ENCODE data around the gene PKD1L1. TPM values are rescaled to one million over a fixed set of nuclear protein-coding genes. Genes with fewer than 3 reads are reported as not detected.

Gene PKD1L1
- total RNA-seq, 1 experiment from 2014 or later: 0.17 TPM

- ChIA-PET CTCF (no interaction called here), RAD21 (ENCODE audit: low non-redundant PET in 1 of 2, low total read pairs in 2 of 2, uncharacterized antibody in 2 of 2, unreplicated experiment in 2 of 2) (no interaction called here), POLR2A (no interaction called here)
- Histone ChIP-seq H3K9me2 (ENCODE audit: insufficient read depth) (no peaks in the 10 kb centered on the region), H4K20me1 (ENCODE audit: insufficient read depth) (no peaks in the 10 kb centered on the region), H3K4me1 (ENCODE audit: control insufficient read depth in 1 of 2, insufficient read depth in 2 of 2, low read length in 2 of 2) (no peaks in the 10 kb centered on the region), H3K4me3 (replicated peaks in 1 of 2; ENCODE audit: low read depth in 1 of 2, low read length in 2 of 2) (no peak overlapping the region), H3K4me2 (ENCODE audit: low read length) (no peak overlapping the region), H3K9ac (ENCODE audit: low read length) (no peak overlapping the region), H3K9me3 (ENCODE audit: control insufficient read depth in 1 of 2, insufficient read depth in 1 of 2, low read depth in 1 of 2, low read length in 2 of 2) (no peaks in the 10 kb centered on the region), H3K27me3 (ENCODE audit: insufficient read depth, low read length) (peaks cover 24% of the 10 kb centered on the region; the same call in 1 of the 2 replicates), H3K36me3 (ENCODE audit: control insufficient read depth in 1 of 2, insufficient read depth in 2 of 2, low read length in 2 of 2) (no peaks in the 10 kb centered on the region), H2AFZ (ENCODE audit: low read depth, low read length, poor library complexity, severe bottlenecking) (no peak overlapping the region), H3K79me2 (ENCODE audit: insufficient read depth, low read length) (no peaks in the 10 kb centered on the region), H3K27ac (ENCODE audit: low read depth, low read length) (no peak overlapping the region)
- TF ChIP-seq EZH2phosphoT487 (IDR thresholded peaks at IDR 0.05; ENCODE audit: borderline replicate concordance) (no peak), ELF1 (IDR thresholded peaks at IDR 0.05; ENCODE audit: borderline replicate concordance, low read depth) (no peak), REST (IDR thresholded peaks at IDR 0.05; ENCODE audit: low read depth) (no peak), SIN3A (IDR thresholded peaks at IDR 0.05; ENCODE audit: low read depth) (no peak), POLR2AphosphoS5 (IDR thresholded peaks at IDR 0.05; ENCODE audit: low read depth, low read length) (no peak), MAX (IDR thresholded peaks at IDR 0.05) (no peak), SRF (IDR thresholded peaks at IDR 0.05; ENCODE audit: low read depth) (no peak), ATF3 (IDR thresholded peaks at IDR 0.05) (no peak), SP1 (IDR thresholded peaks at IDR 0.05; ENCODE audit: low read depth) (no peak), YY1 (IDR thresholded peaks at IDR 0.05; ENCODE audit: extremely low read depth, insufficient replicate concordance, low read depth, low read length) (no peak), CBX3 (IDR thresholded peaks at IDR 0.05; ENCODE audit: low read depth) (no peak), TCF7L2 (IDR thresholded peaks at IDR 0.05; ENCODE audit: borderline replicate concordance, extremely low read depth, insufficient read depth, insufficient read length) (no peak), CTCF (IDR thresholded peaks at IDR 0.05 in 2 of 3, conservative IDR thresholded peaks at IDR 0.05 in 1 of 3; ENCODE audit: borderline replicate concordance in 1 of 3, insufficient read depth in 1 of 3, low read depth in 2 of 3, low read length in 2 of 3) (no peak), ZFX (IDR thresholded peaks at IDR 0.05) (no peak), JUND (IDR thresholded peaks at IDR 0.05) (no peak), FOSL1 (IDR thresholded peaks at IDR 0.05; ENCODE audit: low read depth) (no peak), RAD21 (IDR thresholded peaks at IDR 0.05; ENCODE audit: low read depth) (no peak), POLR2A (IDR thresholded peaks at IDR 0.05; ENCODE audit: borderline replicate concordance, extremely low read depth, insufficient read depth, insufficient read length) (no peak), ZBTB33 (IDR thresholded peaks at IDR 0.05; ENCODE audit: extremely low read depth, insufficient replicate concordance, low read length) (no peak)
- intact Hi-C loops (cut with micrococcal nuclease): no loop called here
- DNase-seq (ENCODE audit: low read depth, low spot score) (no peak), ATAC-seq (no peak)
- no TSS peak for BruUV-seq (replicated peaks)
Observed at GRCh38 chr7:47884675-47885074, 63.6 kb downstream of the PKD1L1 start.

All from HCT116 (cell line).